H9 (cell line): ENCODE results near the gene FSIP2. TPM values are rescaled to one million over a fixed set of nuclear protein-coding genes. Genes with fewer than 3 reads are reported as not detected.

Experiments used
- DNase-seq: peaks from one replicate; pipeline ENCODE4 v3.0.0-alpha.2; 2017
- H2AFZ ChIP-seq: one replicate; pipeline ENCODE4 v1.6.1; 2013; ENCODE audit warnings: mild to moderate bottlenecking, low read length, control low read depth, moderate library complexity
- H2AK5ac ChIP-seq: 2 replicates; pipeline ENCODE4 v1.6.1; 2013; ENCODE audit warnings: low read length, control low read depth, mixed read lengths; ENCODE audit not compliant: insufficient read length
- H2BK120ac ChIP-seq: one replicate; pipeline ENCODE4 v1.6.1; 2013; ENCODE audit warnings: low read depth, mild to moderate bottlenecking, low read length, control low read depth, inconsistent platforms; ENCODE audit not compliant: poor library complexity, severe bottlenecking
- H2BK12ac ChIP-seq: 2 replicates; pipeline ENCODE4 v1.6.1; 2013; ENCODE audit warnings: low read length, control low read depth, mixed read lengths, low read depth; ENCODE audit not compliant: insufficient read length
- H2BK15ac ChIP-seq: 2 replicates; pipeline ENCODE4 v1.6.1; 2013; ENCODE audit warnings: low read depth, low read length, control low read depth
- H2BK20ac ChIP-seq: one replicate; pipeline ENCODE4 v1.6.1; 2013; ENCODE audit warnings: low read depth, mild to moderate bottlenecking, low read length, control low read depth, inconsistent platforms; ENCODE audit not compliant: poor library complexity, severe bottlenecking
- H2BK5ac ChIP-seq: 2 replicates; pipeline ENCODE4 v1.6.1; 2013; ENCODE audit warnings: low read length, control low read depth, mixed read lengths; ENCODE audit not compliant: insufficient read length
- H3K14ac ChIP-seq: 2 replicates; pipeline ENCODE4 v1.6.1; 2013; ENCODE audit warnings: low read length, control low read depth; ENCODE audit not compliant: insufficient read depth
- H3K18ac ChIP-seq: 2 replicates; pipeline ENCODE4 v1.6.1; 2013; ENCODE audit warnings: low read depth, mild to moderate bottlenecking, mixed read lengths, low read length, control low read depth; ENCODE audit not compliant: insufficient read length
- H3K23ac ChIP-seq: 2 replicates; pipeline ENCODE4 v1.6.1; 2013; ENCODE audit warnings: low read length, control low read depth, mixed read lengths, low read depth; ENCODE audit not compliant: insufficient read length
- H3K23me2 ChIP-seq: 2 replicates; pipeline ENCODE4 v1.6.1; 2013; ENCODE audit warnings: low read depth, mild to moderate bottlenecking, mixed read lengths, low read length, control low read depth; ENCODE audit not compliant: insufficient read length, poor library complexity, severe bottlenecking
- H3K27ac ChIP-seq: 2 replicates; pipeline ENCODE4 v1.5.1; 2013; ENCODE audit warnings: low read length, control low read depth, mixed read lengths, low read depth; ENCODE audit not compliant: insufficient read length
- H3K27me3 ChIP-seq: 2 replicates; pipeline ENCODE4 v1.6.1; 2013; ENCODE audit warnings: low read length, control low read depth, inconsistent platforms; ENCODE audit not compliant: insufficient read depth
- H3K4ac ChIP-seq: 2 replicates; pipeline ENCODE4 v1.6.1; 2013; ENCODE audit warnings: low read depth, mild to moderate bottlenecking, control low read depth, inconsistent platforms, low read length, moderate library complexity
- H3K4me1 ChIP-seq: 2 replicates; pipeline ENCODE4 v1.6.1; 2013; ENCODE audit warnings: low read length, control low read depth, inconsistent platforms; ENCODE audit not compliant: insufficient read depth
- H3K4me2 ChIP-seq: 2 replicates; pipeline ENCODE4 v1.6.1; 2013; ENCODE audit warnings: low read length, control low read depth, mixed read lengths; ENCODE audit not compliant: insufficient read length, insufficient read depth
- H3K56ac ChIP-seq: 2 replicates; pipeline ENCODE4 v1.6.1; 2013; ENCODE audit warnings: low read depth, mild to moderate bottlenecking, mixed read lengths, low read length, control low read depth; ENCODE audit not compliant: insufficient read length
- H3K79me1 ChIP-seq: 2 replicates; pipeline ENCODE4 v1.6.1; 2013; ENCODE audit warnings: low read depth, mild to moderate bottlenecking, moderate library complexity, low read length, control low read depth, inconsistent platforms; ENCODE audit not compliant: insufficient read depth, poor library complexity, severe bottlenecking
- H3K79me2 ChIP-seq: 2 replicates; pipeline ENCODE4 v1.6.1; 2013; ENCODE audit warnings: low read length, control low read depth, inconsistent platforms; ENCODE audit not compliant: insufficient read depth
- H3K9ac ChIP-seq: 2 replicates; pipeline ENCODE4 v1.6.1; 2013; ENCODE audit warnings: low read length, control low read depth, mixed read lengths; ENCODE audit not compliant: insufficient read length; ENCODE audit errors: extremely low read depth
- H3K9me3 ChIP-seq: one replicate; pipeline ENCODE4 v1.6.1; 2013; ENCODE audit warnings: low read depth, low read length, inconsistent platforms; ENCODE audit not compliant: control insufficient read depth
- H3T11ph ChIP-seq: one replicate; pipeline ENCODE4 v1.6.1; 2013; ENCODE audit warnings: mild to moderate bottlenecking, low read length, control low read depth, inconsistent platforms
- H4K20me1 ChIP-seq: one replicate; pipeline ENCODE4 v1.6.1; 2013; ENCODE audit not compliant: control insufficient read depth, insufficient read length, insufficient read depth
- H4K5ac ChIP-seq: 2 replicates; pipeline ENCODE4 v1.6.1; 2013; ENCODE audit warnings: low read depth, mild to moderate bottlenecking, mixed read lengths, low read length, control low read depth; ENCODE audit not compliant: insufficient read length
- H4K8ac ChIP-seq: replicated peaks from 2 replicates; pipeline ENCODE4 v1.6.1; 2013; ENCODE audit warnings: low read length, control low read depth, mixed read lengths, low read depth; ENCODE audit not compliant: insufficient read length
- H4K91ac ChIP-seq: 2 replicates; pipeline ENCODE4 v1.6.1; 2013; ENCODE audit warnings: low read depth, mild to moderate bottlenecking, moderate library complexity, mixed read lengths, low read length, control low read depth; ENCODE audit not compliant: insufficient read length
- H3K27ac Mint-ChIP-seq, 3 experiments: 2 replicates in 2 of 3; 3 replicates in 1 of 3; pipeline ENCODE4 v1.8.0; 2020 to 2021; ENCODE audit warnings: mixed read lengths in 3 of 3, mild to moderate bottlenecking in 1 of 3, moderate library complexity in 1 of 3
- H3K27me3 Mint-ChIP-seq: 2 replicates; pipeline ENCODE4 v1.8.0; 2021; ENCODE audit warnings: low read depth, mild to moderate bottlenecking, moderate library complexity, mixed read lengths
- H3K36me3 Mint-ChIP-seq, 3 experiments: 2 replicates in 2 of 3; 3 replicates in 1 of 3; pipeline ENCODE4 v1.8.0; 2020 to 2021; ENCODE audit warnings: low read depth in 3 of 3, mixed read lengths in 3 of 3; ENCODE audit not compliant: insufficient read depth in 1 of 3
- H3K4me1 Mint-ChIP-seq, 2 experiments: 2 replicates each; pipeline ENCODE4 v1.8.0; 2020; ENCODE audit warnings: mixed read lengths in 2 of 2
- H3K4me3 Mint-ChIP-seq, 2 experiments: 2 replicates in 1 of 2; 3 replicates in 1 of 2; pipeline ENCODE4 v1.8.0; 2020 to 2021; ENCODE audit warnings: mild to moderate bottlenecking in 2 of 2, mixed read lengths in 2 of 2, moderate library complexity in 1 of 2
- H3K9me3 Mint-ChIP-seq, 2 experiments: 2 replicates in 1 of 2; 3 replicates in 1 of 2; pipeline ENCODE4 v1.8.0; 2020; ENCODE audit warnings: mild to moderate bottlenecking in 2 of 2, mixed read lengths in 2 of 2, moderate library complexity in 1 of 2
- CTCF ChIP-seq: fragments of 200-600 bp; sonication (generic); conservative IDR thresholded peaks from 3 replicates; pipeline ENCODE4 v1.8.0; 2021; ENCODE audit warnings: antibody characterized with exemption, mild to moderate bottlenecking
- WGBS: extraction: QIAGEN DNeasy Blood & Tissue Kit; methylation state at CpG from one replicate; pipeline ENCODE4 v1.1.7; 2013; ENCODE audit warnings: missing lambda C conversion rate, low lambda C conversion rate, mixed read lengths; ENCODE audit not compliant: insufficient read length; ENCODE audit errors: extremely low coverage; 5-methylcytosine and 5-hydroxymethylcytosine counted together
- total RNA-seq: library from RNA; stranded (reverse); gene quantifications from 2 replicates; pipeline ENCODE4 v1.2.1, GENCODE V29; 2021

FSIP2 gene
- total RNA-seq, 1 experiment from 2014 or later = 2.4 TPM

GRCh38 chr2:185833864-185834263 is 95.3 kb downstream of the FSIP2 start:
- no CpG with 5 or more reads among the region's 1 CpG for WGBS
- no peak overlapping the region for H2BK5ac ChIP-seq

More at GRCh38 chr2:185833864-185834263, 95.3 kb downstream of the FSIP2 start:
- Mint-ChIP-seq H3K4me3 (no peak overlapping the region), H3K36me3 (peaks cover 5 to 13% (median 10%) of the 10 kb centered on the region in 3 experiments; a peak in 6 of 7 replicates), H3K27me3 (no peaks in the 10 kb centered on the region), H3K4me1 (no peaks in the 10 kb centered on the region; a peak in 1 of 4 replicates), H3K27ac (no peak overlapping the region), H3K9me3 (peaks cover 16 to 20% of the 10 kb centered on the region in 2 experiments)
- no peak overlapping the region for H3K18ac ChIP-seq
- H3K27me3 ChIP-seq = no peaks in the 10 kb centered on the region
- no peak overlapping the region for H2AFZ ChIP-seq
- no peak overlapping the region for H2BK15ac ChIP-seq
- no peak overlapping the region for H3K14ac ChIP-seq
- no peak overlapping the region for H4K5ac ChIP-seq
- H3K56ac ChIP-seq = no peak overlapping the region
- H3K79me2 ChIP-seq = no peaks in the 10 kb centered on the region
- no peak for TF ChIP-seq CTCF
- no peaks in the 10 kb centered on the region for H3K23me2 ChIP-seq
- H3K4me2 ChIP-seq = no peak overlapping the region
- H3K4me1 ChIP-seq = no peaks in the 10 kb centered on the region
- DNase-seq = no peak
- H4K91ac ChIP-seq = no peak overlapping the region
- H3K23ac ChIP-seq = no peak overlapping the region
- no peak overlapping the region for H3K9ac ChIP-seq
- no peaks in the 10 kb centered on the region for H4K20me1 ChIP-seq
- H3K4ac ChIP-seq = no peak overlapping the region
- H2BK20ac ChIP-seq = no peak overlapping the region
- H2BK12ac ChIP-seq = no peak overlapping the region
- no peak overlapping the region for H2AK5ac ChIP-seq
- H2BK120ac ChIP-seq = no peak overlapping the region
- H3K79me1 ChIP-seq = no peaks in the 10 kb centered on the region
- H4K8ac ChIP-seq = no peak overlapping the region
- H3K27ac ChIP-seq = no peak overlapping the region
- H3T11ph ChIP-seq = no peak overlapping the region
- peaks cover 6% of the 10 kb centered on the region for H3K9me3 ChIP-seq
